GM06990 (cell line): Measurements from ENCODE around the gene FXYD1.

Source experiments
- DNase-seq: peaks from one replicate; pipeline ENCODE4 v3.0.0-alpha.2; 2011; ENCODE audit not compliant: insufficient read length; ENCODE audit errors: extremely low read depth
- H3K27me3 ChIP-seq: replicated peaks from 2 replicates; pipeline ENCODE4 v1.6.0; 2011; ENCODE audit warnings: low read length; ENCODE audit not compliant: control insufficient read depth, insufficient read depth
- H3K36me3 ChIP-seq: 2 replicates; pipeline ENCODE4 v1.5.1; 2011; ENCODE audit warnings: low read length; ENCODE audit not compliant: control insufficient read depth, insufficient read depth
- H3K4me3 ChIP-seq: replicated peaks from 2 replicates; pipeline ENCODE4 v1.5.1; 2011; ENCODE audit warnings: low read depth, mild to moderate bottlenecking, control low read depth, low read length
- TF ChIP-seq, protein P1 (sequence below): IDR thresholded peaks from 2 replicates; pipeline ENCODE4 v1.5.1; 2011; ENCODE audit warnings: low read length, control low read depth, mild to moderate bottlenecking, inconsistent platforms; ENCODE audit not compliant: insufficient read depth, poor library complexity, severe bottlenecking

The FXYD1 gene

DNA sequence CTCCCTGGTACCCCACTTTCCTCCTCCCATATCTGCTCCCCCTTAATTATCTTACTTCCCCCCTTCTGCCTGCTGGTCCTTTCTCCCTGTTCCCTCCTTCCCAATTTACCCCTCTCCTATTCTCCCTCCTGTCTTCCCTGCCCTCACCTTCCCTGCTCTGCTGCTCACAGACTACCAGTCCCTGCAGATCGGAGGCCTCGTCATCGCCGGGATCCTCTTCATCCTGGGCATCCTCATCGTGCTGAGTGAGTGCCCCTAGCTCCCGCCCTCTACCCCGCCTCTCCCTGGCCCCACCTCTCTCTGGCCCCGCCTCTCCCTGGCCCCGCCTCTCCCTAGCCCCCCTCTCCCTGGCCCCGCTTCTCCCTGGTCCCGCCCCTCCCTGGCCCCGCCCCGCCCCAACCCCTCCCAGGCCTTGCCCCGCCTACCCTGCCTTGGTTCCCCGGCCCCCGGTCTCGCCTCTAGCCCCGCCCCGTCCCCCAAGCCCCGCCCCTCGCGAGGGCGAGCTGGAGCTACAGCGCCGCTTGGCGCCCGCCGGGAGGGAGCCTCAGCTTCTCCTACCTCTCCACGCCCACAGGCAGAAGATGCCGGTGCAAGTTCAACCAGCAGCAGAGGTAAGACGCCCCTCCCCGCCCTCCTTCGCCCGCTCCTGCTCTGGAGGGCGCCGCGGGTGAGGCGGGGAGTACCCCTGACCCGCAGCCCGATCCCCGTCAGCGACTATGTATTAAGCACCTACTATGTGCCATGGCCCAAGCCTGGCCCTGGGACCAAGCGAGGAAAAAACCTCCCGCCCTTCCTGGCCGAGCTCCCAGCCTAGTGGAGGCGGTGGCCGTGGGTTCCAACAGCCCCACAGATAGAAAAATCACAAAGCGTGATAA, 2.6 kb downstream of the FXYD1 start:
- H3K27me3 ChIP-seq: no peaks in the 10 kb centered on the region; the same call in 1 of the 2 replicates
- no peaks in the 10 kb centered on the region for H3K36me3 ChIP-seq
- TF ChIP-seq, protein P1, sequence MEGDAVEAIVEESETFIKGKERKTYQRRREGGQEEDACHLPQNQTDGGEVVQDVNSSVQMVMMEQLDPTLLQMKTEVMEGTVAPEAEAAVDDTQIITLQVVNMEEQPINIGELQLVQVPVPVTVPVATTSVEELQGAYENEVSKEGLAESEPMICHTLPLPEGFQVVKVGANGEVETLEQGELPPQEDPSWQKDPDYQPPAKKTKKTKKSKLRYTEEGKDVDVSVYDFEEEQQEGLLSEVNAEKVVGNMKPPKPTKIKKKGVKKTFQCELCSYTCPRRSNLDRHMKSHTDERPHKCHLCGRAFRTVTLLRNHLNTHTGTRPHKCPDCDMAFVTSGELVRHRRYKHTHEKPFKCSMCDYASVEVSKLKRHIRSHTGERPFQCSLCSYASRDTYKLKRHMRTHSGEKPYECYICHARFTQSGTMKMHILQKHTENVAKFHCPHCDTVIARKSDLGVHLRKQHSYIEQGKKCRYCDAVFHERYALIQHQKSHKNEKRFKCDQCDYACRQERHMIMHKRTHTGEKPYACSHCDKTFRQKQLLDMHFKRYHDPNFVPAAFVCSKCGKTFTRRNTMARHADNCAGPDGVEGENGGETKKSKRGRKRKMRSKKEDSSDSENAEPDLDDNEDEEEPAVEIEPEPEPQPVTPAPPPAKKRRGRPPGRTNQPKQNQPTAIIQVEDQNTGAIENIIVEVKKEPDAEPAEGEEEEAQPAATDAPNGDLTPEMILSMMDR: peak; percentile 81
- 0 out of 2 replicates have a peak overlapping the region, but pooled peaks have one; percentile 1 for H3K4me3 ChIP-seq
- DNase-seq: peak; percentile 84

DNA sequence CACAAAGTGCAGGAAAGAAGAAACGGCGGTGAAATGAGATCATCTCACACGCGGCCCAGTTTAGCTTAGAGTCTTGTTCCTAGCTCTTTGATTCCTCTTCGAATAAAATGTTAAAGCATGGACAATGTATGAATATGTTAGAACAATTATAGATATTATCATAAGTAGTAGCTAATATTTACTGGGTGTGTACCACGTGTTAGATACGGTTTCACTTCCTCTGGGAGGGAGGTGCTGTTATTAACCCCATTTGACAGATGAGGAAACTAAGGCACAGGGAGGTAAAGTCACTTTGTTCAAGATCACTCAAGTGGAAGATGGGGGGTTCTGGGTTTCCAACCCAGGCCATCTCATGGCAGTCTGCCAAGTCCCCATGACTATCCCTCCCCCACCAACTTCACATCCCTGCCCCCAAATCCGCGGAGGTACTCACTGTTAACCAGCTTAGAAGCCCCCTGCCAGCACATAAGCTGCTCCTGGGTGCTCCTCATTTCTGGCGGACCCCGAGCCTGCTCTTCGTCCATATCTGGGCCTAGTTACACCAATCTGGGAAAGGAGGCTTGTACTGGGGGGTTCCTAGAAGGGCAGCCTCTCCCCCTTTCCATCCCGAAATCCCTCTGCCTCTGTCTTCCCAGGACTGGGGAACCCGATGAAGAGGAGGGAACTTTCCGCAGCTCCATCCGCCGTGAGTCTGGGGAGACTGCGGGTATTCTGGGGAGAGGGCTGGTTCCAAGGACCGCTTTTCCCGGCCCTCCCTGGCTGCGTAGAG, 3.4 kb downstream of the FXYD1 start:
- no peak for DNase-seq
- TF ChIP-seq, protein P1: no peak
- H3K36me3 ChIP-seq: no peaks in the 10 kb centered on the region
- H3K27me3 ChIP-seq: no peaks in the 10 kb centered on the region; the same call in 1 of the 2 replicates
- no peak overlapping the region for H3K4me3 ChIP-seq

DNA sequence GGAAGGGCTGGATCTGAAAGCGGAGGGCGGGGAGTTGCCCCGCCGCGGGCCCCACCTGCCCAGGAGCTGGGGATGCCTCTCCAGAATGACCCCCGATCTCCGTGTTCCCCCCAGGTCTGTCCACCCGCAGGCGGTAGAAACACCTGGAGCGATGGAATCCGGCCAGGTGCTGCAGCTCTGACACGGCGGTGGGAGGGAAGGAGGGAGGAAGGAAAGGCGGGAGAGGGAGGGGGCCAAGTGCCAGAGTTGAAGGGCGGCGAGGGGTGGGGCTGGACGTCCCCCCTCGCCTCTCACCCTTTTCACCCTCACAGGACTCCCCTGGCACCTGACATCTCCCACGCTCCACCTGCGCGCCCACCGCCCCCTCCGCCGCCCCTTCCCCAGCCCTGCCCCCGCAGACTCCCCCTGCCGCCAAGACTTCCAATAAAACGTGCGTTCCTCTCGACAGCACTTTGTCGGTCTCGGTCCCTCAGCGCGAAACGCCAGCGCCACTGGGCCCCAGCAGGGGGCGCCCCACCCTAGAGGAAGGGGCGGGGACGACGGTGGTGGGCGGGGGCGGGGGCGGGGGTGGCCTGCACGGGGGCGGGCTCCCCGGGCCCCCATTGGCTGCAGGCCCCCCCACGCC, 4.1 kb downstream of the FXYD1 start:
- no peaks in the 10 kb centered on the region; the same call in 1 of the 2 replicates for H3K27me3 ChIP-seq
- no peak overlapping the region for H3K4me3 ChIP-seq
- TF ChIP-seq, protein P1: peak; percentile 67
- no peaks in the 10 kb centered on the region for H3K36me3 ChIP-seq
- DNase-seq: peak; percentile 60

DNA sequence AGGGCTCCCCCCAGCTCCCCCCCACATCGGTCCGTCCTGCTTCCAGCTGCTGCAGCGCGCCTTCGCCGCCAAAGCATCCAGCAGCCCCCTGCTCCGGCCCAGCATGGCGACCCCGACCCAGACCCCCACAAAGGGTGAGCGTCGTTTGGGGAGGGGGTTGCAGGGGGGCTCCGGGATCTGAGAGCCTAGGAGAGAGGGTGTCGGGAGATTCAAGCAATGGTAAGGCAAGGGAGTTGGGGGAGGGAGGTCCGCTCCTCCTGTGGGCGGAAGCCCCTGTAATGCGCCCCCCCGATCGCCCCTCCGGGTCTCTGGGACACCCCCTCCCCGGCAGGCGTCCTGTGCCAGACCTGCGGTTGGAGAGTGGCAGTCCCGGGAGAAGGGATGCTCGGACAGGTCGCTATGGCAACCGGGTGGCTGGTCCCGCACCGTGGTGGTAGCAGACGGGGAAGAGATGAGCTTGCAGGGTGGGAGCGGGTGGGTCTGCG, 4.6 kb downstream of the FXYD1 start, which contains the start of gene FXYD7:
Gene FXYD7, plus strand, starts transcription at position 25 of the 485 bp plus-strand sequence. Its CDS starts 79 bp downstream, at position 104.
- TF ChIP-seq, protein P1: no peak
- no peak within 1 kb of the TSS for H3K4me3 ChIP-seq
- no peaks in the 10 kb centered on the region for H3K36me3 ChIP-seq
- DNase-seq: no peak
- H3K27me3 ChIP-seq: no peaks in the 10 kb centered on the region; the same call in 1 of the 2 replicates

DNA sequence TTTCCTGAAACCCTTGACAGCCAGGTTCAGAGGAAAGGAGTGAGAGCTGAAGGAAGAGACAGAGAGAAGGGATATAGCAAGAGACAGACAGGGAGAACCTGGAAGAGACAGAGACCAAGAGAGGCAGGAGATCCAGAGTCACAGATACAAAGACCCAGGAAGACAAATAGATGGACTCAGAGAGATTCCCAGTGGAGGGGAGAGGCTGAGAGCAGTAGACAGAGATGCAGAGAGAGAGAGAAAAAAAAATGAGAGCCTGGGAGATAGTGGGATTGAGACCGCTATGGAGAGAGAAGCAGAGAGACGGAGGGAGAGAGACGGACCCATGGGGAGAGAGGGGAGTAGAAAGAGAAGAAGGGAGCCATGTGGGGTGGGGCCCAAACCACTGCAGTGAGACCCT, 5.2 kb downstream of the FXYD1 start:
- Histone ChIP-seq H3K4me3 (no peak overlapping the region), H3K36me3 (no peaks in the 10 kb centered on the region), H3K27me3 (no peaks in the 10 kb centered on the region; the same call in 1 of the 2 replicates)
- TF ChIP-seq, protein P1: no peak
- DNase-seq: no peak
